ENCODE results near the gene BBX. TPM values are rescaled to one million over a fixed set of nuclear protein-coding genes. Genes with fewer than 3 reads are reported as not detected.

The BBX gene
- total and polyA plus RNA-seq, 4 donors = 4.7 to 25.1 (median 20.5) TPM

- no peak for DNase-seq (ENCODE audit: low spot score)
- Histone ChIP-seq H3K9ac (ENCODE audit: low read depth in 1 of 2, low read length in 2 of 2) (no peak overlapping the region), H3K36me3 (ENCODE audit: control insufficient read depth in 4 of 4, insufficient read depth in 3 of 4, low read depth in 1 of 4, low read length in 3 of 4) (no peaks in the 10 kb centered on the region), H3K9me3 (ENCODE audit: control insufficient read depth in 4 of 4, low read length in 3 of 4) (no peaks in the 10 kb centered on the region), H3K4me3 (ENCODE audit: low read depth in 1 of 3, low read length in 3 of 3) (no peak overlapping the region), H3K4me1 (ENCODE audit: control insufficient read depth in 4 of 4, insufficient read depth in 4 of 4, low read length in 3 of 4) (no peaks in the 10 kb centered on the region), H3K27me3 (ENCODE audit: control insufficient read depth in 4 of 4, insufficient read depth in 4 of 4, low read length in 3 of 4) (no peaks in the 10 kb centered on the region), H3K27ac (ENCODE audit: low read depth in 1 of 2, low read length in 2 of 2) (no peak overlapping the region)
- TF ChIP-seq RAD21 (IDR thresholded peaks at IDR 0.05) = no peak
- TF ChIP-seq REST (IDR thresholded peaks at IDR 0.05) = no peak
- no peak for TF ChIP-seq ZBTB33 (IDR thresholded peaks at IDR 0.05)
- TF ChIP-seq HNF4A (conservative IDR thresholded peaks at IDR 0.05) = no peak
- TF ChIP-seq CTCF (IDR thresholded peaks at IDR 0.05; ENCODE audit: low read depth, low read length, missing input control) = no peak
- no peak for TF ChIP-seq ATF3 (IDR thresholded peaks at IDR 0.05)
- TF ChIP-seq JUND (IDR thresholded peaks at IDR 0.05) = no peak
- no peak for TF ChIP-seq FOXA2 (IDR thresholded peaks at IDR 0.05)
- no peak for TF ChIP-seq GABPA (IDR thresholded peaks at IDR 0.05 in 1 of 2, conservative IDR thresholded peaks at IDR 0.05 in 1 of 2)
- TF ChIP-seq FOXA1 (IDR thresholded peaks at IDR 0.05) = no peak
- TF ChIP-seq YY1 (IDR thresholded peaks at IDR 0.05) = no peak
- TF ChIP-seq HNF4G (IDR thresholded peaks at IDR 0.05) = no peak
- TF ChIP-seq NR2F2 (IDR thresholded peaks at IDR 0.05) = no peak
- TF ChIP-seq TAF1 (conservative IDR thresholded peaks at IDR 0.05) = no peak
- TF ChIP-seq SP1 (IDR thresholded peaks at IDR 0.05) = no peak
- 98% methylated on average over 3 of the region's 3 CpGs for WGBS
These were observed 308.8 kb downstream of the BBX start for GRCh38 chr3:107831590-107831989.

GRCh38 chr3:107833043-107833442, 310.3 kb downstream of the BBX start:
- WGBS = 85% methylated on average over 6 of the region's 6 CpGs
- Histone ChIP-seq H3K27me3 (ENCODE audit: control insufficient read depth in 4 of 4, insufficient read depth in 4 of 4, low read length in 3 of 4) (no peaks in the 10 kb centered on the region), H3K9me3 (ENCODE audit: control insufficient read depth in 4 of 4, low read length in 3 of 4) (no peaks in the 10 kb centered on the region), H3K4me3 (ENCODE audit: low read depth in 1 of 3, low read length in 3 of 3) (no peak overlapping the region), H3K36me3 (ENCODE audit: control insufficient read depth in 4 of 4, insufficient read depth in 3 of 4, low read depth in 1 of 4, low read length in 3 of 4) (no peaks in the 10 kb centered on the region), H3K9ac (ENCODE audit: low read depth in 1 of 2, low read length in 2 of 2) (no peak overlapping the region), H3K4me1 (ENCODE audit: control insufficient read depth in 4 of 4, insufficient read depth in 4 of 4, low read length in 3 of 4) (no peaks in the 10 kb centered on the region), H3K27ac (ENCODE audit: low read depth in 1 of 2, low read length in 2 of 2) (no peak overlapping the region)
- DNase-seq (ENCODE audit: low spot score) = no peak
- no peak for TF ChIP-seq ATF3 (IDR thresholded peaks at IDR 0.05)
- peak; percentile 38 for TF ChIP-seq NR2F2 (IDR thresholded peaks at IDR 0.05)
- TF ChIP-seq RXRA (IDR thresholded peaks at IDR 0.05) = peak in 1 of 2 donors; percentile 30
- no peak for TF ChIP-seq ZBTB33 (IDR thresholded peaks at IDR 0.05)
